Brain microvascular endothelial cell (primary cell): ENCODE results near the gene KDM5B.

Source experiments
- DNase-seq: peaks from one replicate; pipeline ENCODE4 v3.0.0-alpha.2; 2020
- H3K27ac ChIP-seq: fragments of 250-450 bp; sonication (Bioruptor Pico); 2 replicates; pipeline ENCODE4 v1.5.1; 2020; ENCODE audit warnings: mild to moderate bottlenecking, moderate library complexity
- H3K27me3 ChIP-seq: fragments of 250-450 bp; sonication (Bioruptor Pico); replicated peaks from 2 replicates; pipeline ENCODE4 v1.5.1; 2020; ENCODE audit warnings: mild to moderate bottlenecking
- H3K36me3 ChIP-seq: fragments of 250-450 bp; sonication (Bioruptor Pico); replicated peaks from 2 replicates; pipeline ENCODE4 v1.5.1; 2020; ENCODE audit warnings: mild to moderate bottlenecking
- H3K4me3 ChIP-seq: 2 replicates; pipeline ENCODE4 v1.5.1; 2011; ENCODE audit warnings: low read depth, mild to moderate bottlenecking, control low read depth, low read length, moderate library complexity
- in situ Hi-C: cut with HindIII; loops from 2 replicates; pipeline ENCODE4 v1.10.0; 2017; ENCODE audit warnings: low sequenced_read_pairs, low pct_ligation_motif_present
- TF ChIP-seq, protein P1 (sequence below): IDR thresholded peaks from 2 replicates; pipeline ENCODE4 v1.5.1; 2011; ENCODE audit warnings: low read depth, mild to moderate bottlenecking, moderate library complexity, low read length, control low read depth, inconsistent platforms; ENCODE audit errors: missing control alignments

KDM5B gene

DNA sequence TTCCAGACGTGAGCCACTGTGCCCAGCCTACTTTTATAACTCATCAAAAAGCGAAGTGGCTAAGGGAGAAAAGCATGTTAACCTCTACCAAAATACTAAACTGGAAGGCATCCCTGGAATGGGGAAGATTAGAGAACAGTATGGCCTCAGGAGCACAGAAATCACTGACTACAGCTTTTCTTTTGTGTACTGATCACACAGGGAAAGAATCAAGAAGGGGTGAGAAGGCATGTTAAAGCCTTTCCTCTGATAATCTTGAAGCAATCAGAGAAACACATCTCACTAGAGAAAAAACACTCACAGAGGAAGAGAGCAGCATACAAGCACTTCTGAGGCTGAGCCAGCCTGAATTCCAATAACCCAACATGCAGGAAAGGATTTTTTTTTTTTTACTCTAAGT lies 13.2 kb upstream of the KDM5B start:
- in situ Hi-C loops = no loop called here
- no peak overlapping the region for H3K27ac ChIP-seq
- no peaks in the 10 kb centered on the region for H3K36me3 ChIP-seq
- DNase-seq = no peak
- TF ChIP-seq, protein P1, sequence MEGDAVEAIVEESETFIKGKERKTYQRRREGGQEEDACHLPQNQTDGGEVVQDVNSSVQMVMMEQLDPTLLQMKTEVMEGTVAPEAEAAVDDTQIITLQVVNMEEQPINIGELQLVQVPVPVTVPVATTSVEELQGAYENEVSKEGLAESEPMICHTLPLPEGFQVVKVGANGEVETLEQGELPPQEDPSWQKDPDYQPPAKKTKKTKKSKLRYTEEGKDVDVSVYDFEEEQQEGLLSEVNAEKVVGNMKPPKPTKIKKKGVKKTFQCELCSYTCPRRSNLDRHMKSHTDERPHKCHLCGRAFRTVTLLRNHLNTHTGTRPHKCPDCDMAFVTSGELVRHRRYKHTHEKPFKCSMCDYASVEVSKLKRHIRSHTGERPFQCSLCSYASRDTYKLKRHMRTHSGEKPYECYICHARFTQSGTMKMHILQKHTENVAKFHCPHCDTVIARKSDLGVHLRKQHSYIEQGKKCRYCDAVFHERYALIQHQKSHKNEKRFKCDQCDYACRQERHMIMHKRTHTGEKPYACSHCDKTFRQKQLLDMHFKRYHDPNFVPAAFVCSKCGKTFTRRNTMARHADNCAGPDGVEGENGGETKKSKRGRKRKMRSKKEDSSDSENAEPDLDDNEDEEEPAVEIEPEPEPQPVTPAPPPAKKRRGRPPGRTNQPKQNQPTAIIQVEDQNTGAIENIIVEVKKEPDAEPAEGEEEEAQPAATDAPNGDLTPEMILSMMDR = no peak
- H3K4me3 ChIP-seq = no peak overlapping the region
- H3K27me3 ChIP-seq = peaks cover 6% of the 10 kb centered on the region

DNA sequence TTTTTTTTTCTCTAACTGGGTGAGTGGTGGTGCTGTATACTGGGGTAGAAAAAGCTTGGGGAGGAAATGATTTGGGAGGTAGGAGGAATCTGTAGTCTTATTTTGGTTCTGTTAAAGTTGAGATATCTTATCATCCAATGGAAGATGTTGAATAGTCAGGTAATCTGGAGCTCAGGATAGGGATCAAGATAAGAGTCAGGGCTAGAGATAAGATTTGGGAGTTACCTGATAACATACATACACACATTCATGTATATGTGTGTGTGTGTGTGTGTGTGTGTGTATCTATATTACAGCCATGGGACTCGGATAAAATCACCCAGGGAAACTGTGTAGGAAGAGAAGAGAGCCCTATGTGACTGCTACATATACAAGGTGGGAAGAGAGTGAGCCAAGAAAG lies 10.6 kb upstream of the KDM5B start:
- Histone ChIP-seq H3K4me3 (no peak overlapping the region), H3K27ac (no peak overlapping the region), H3K36me3 (no peaks in the 10 kb centered on the region), H3K27me3 (peaks cover 2% of the 10 kb centered on the region)
- TF ChIP-seq, protein P1 = no peak
- in situ Hi-C loops = no loop called here
- DNase-seq = no peak

DNA sequence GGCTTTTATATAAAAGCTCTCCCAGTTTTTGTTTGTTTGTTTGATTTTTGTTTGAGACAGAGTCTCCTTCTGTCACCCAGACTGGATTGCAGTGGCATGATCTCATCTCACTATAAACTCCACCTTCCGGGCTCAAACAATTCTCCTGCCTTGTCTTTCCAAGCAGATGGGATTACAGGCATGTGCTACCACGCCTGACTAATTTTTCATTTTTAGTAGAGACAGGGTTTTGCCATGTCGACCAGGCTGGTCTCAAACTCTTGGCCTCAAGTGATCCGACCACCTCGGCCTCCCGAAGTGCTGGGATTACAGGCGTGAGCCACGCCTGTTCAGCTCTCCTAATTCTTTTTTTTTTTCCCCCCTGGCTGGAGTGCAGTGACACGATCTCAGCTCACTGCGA lies 6.9 kb upstream of the KDM5B start:
- TF ChIP-seq, protein P1 = no peak
- in situ Hi-C loops = no loop called here
- no peak for DNase-seq
- H3K27me3 ChIP-seq = peaks cover 2% of the 10 kb centered on the region
- no peak overlapping the region for H3K4me3 ChIP-seq
- no peak overlapping the region for H3K27ac ChIP-seq
- H3K36me3 ChIP-seq = no peaks in the 10 kb centered on the region

DNA sequence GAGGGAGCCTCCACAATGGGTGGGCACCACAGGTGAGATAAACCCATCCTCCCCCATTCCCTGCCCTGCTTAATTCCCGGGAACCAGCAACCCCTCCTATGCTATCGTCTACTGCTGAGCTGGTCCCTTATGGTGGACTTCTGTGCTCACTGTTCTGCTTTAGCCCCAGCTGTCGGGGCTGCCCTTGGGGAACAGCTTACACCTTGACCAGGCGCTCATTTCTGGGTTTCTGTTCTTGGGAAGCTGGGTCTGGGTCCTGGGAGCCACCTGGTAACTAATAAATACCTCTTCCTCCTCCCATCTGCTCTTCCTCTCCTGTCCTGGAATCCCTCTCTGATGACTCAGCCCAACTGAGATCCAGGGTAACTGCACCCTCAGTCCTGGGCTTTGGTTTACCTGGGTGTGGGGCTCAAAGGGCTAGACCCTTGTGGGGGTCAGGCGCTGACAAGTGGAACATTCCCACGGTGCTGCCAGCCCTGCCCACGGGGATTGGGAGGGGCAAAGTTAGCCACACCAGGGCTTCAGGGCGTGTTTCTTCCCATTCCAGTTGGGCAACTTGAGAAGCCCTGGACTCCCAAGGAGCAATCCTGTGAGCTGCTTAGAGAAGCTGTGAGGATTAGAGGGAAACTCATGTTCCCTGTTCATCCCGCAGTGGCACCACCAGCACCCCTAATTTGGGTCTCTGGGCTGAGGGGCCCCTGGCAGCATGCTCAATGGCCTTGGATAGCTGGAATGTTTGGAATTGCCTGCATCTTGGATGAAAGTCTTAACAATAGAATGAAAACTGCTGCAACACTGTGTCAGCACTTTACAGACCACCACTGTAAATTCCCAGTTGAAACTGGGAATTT lies 4.2 kb upstream of the KDM5B start:
- Histone ChIP-seq H3K4me3 (no peak overlapping the region), H3K27me3 (no peaks in the 10 kb centered on the region), H3K36me3 (peaks cover 2% of the 10 kb centered on the region), H3K27ac (no peak overlapping the region)
- in situ Hi-C loops = no loop called here
- no peak for DNase-seq
- TF ChIP-seq, protein P1 = no peak

DNA sequence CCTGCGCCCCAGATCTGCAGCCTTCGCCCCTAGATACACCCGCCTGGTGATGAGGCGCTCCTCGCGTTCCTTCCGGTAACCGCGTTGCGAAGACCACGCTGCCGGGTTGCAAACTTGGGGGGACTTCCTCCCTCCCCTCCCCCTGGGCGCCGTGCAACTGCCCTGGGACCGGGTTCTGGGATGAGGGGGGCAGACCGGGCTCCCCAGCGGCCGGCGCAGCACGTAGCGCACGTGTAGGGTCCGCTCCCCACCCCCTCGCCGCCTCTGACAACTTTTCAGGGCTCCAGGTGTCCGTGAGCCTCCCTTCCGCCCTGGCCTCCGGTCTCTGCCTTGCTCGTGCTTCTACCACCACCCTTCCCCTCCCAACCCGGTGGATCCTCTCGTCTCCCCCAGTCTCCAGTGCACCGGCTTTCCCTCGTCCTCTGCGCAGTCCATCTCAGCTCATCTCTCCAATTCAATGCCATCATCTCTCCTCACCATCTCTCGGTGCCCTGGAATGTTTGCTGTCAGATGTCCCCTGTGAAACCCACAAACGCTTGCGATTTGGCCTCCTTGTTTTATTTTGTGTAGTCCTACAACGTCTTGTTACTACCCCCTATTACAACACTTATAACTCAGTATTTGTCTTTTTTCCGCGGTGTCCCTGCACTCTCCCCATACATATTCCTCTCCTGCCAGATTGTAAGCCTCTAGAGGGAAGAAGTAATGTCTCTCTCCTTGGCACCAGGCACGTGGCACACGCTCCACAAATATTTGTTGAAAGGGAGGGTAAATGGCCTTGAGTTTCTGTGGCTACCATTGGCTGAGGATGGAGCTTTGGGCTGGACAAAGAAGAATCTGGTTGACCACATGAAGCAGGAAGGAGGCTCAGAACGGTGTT lies 3.3 kb upstream of the KDM5B start:
- peaks cover 2% of the 10 kb centered on the region for H3K36me3 ChIP-seq
- in situ Hi-C loops = no loop called here
- TF ChIP-seq, protein P1 = no peak
- H3K27ac ChIP-seq = peak overlapping the region; percentile 82
- H3K4me3 ChIP-seq = peak overlapping the region; percentile 84
- no peak for DNase-seq
- no peaks in the 10 kb centered on the region for H3K27me3 ChIP-seq
